NCI-H2227 treated with DMSO at 0.1 percent for 48 hours (cell line): ENCODE results near the gene PHC3.
"Not testable (repeated sequence)": the region's sequence is repeated elsewhere in the genome, so short reads cannot be mapped to it uniquely, and the experiment has no call there.

Source experiments
- DNase-seq: peaks from one replicate; lab custom pipeline; 2025; lab: John Stamatoyannopoulos, UW

PHC3 gene

GRCh38 chr3:170195759-170196158 lies 14.2 kb upstream of the PHC3 start:
- DNase-seq, result not testable (repeated sequence)

GRCh38 chr3:170189398-170190256 lies 8.1 kb upstream of the PHC3 start:
- DNase-seq, result no peak

GRCh38 chr3:170180079-170180907 lies 1.2 kb downstream of the PHC3 start:
- DNase-seq, result no peak

GRCh38 chr3:170179432-170179831 lies 2.1 kb downstream of the PHC3 start:
- no peak for DNase-seq

- DNase-seq, result no peak
Observed at GRCh38 chr3:170178651-170179050, 2.9 kb downstream of the PHC3 start.

- DNase-seq, result no peak
Observed at GRCh38 chr3:170171563-170171962, 10.0 kb downstream of the PHC3 start.

- DNase-seq, result no peak
Observed at GRCh38 chr3:170164717-170165116, 16.8 kb downstream of the PHC3 start.

GRCh38 chr3:170163956-170164645 lies 17.4 kb downstream of the PHC3 start:
- no peak for DNase-seq

GRCh38 chr3:170162630-170163029 lies 18.9 kb downstream of the PHC3 start:
- DNase-seq, result no peak

- no peak for DNase-seq
Observed at GRCh38 chr3:170162052-170162451, 19.5 kb downstream of the PHC3 start.

GRCh38 chr3:170159933-170160332 lies 21.6 kb downstream of the PHC3 start:
- DNase-seq, result no peak

- no peak for DNase-seq
Observed at GRCh38 chr3:170159459-170159858, 22.1 kb downstream of the PHC3 start.

GRCh38 chr3:170155604-170156003 lies 25.9 kb downstream of the PHC3 start:
- no peak for DNase-seq

GRCh38 chr3:170154569-170155143 lies 26.9 kb downstream of the PHC3 start:
- no peak for DNase-seq

- no peak for DNase-seq
Observed at GRCh38 chr3:170154084-170154483, 27.4 kb downstream of the PHC3 start.

- no peak for DNase-seq
Observed at GRCh38 chr3:170151536-170151935, 30.0 kb downstream of the PHC3 start.

- no peak for DNase-seq
Observed at GRCh38 chr3:170149016-170149415, 32.5 kb downstream of the PHC3 start.

- DNase-seq, result no peak
Observed at GRCh38 chr3:170145278-170145677, 36.3 kb downstream of the PHC3 start.

GRCh38 chr3:170144437-170144843 lies 37.1 kb downstream of the PHC3 start:
- no peak for DNase-seq

- no peak for DNase-seq
Observed at GRCh38 chr3:170142373-170142772, 39.2 kb downstream of the PHC3 start.

- no peak for DNase-seq
Observed at GRCh38 chr3:170137986-170138385, 43.5 kb downstream of the PHC3 start.

GRCh38 chr3:170132335-170132734 lies 49.2 kb downstream of the PHC3 start:
- no peak for DNase-seq
